GM23338 (cell line): Measurements from ENCODE around the gene TMEM44.

ENCODE experiments used
- CTCF ChIP-seq, 2 experiments: fragments of 200-600 bp in 1 of 2; sonication (generic) in 1 of 2; conservative IDR thresholded peaks; 2 replicates each; pipeline versions ENCODE4 v1.5.1 to v1.6.1; 2016 to 2017; ENCODE audit warnings: antibody characterized with exemption in 2 of 2, low read depth in 2 of 2, mild to moderate bottlenecking in 2 of 2, moderate library complexity in 1 of 2
- EZH2 ChIP-seq: fragments of 200-600 bp; sonication (generic); IDR thresholded peaks from one replicate; pipeline ENCODE4 v1.8.0; 2017; ENCODE audit warnings: antibody characterized with exemption, mild to moderate bottlenecking, low read depth; ENCODE audit not compliant: unreplicated experiment
- JUNB ChIP-seq: IDR thresholded peaks from one replicate; pipeline ENCODE4 v1.6.1; 2016; ENCODE audit warnings: antibody characterized with exemption; ENCODE audit not compliant: unreplicated experiment
- POLR2AphosphoS5 ChIP-seq: IDR thresholded peaks from 2 replicates; pipeline ENCODE4 v1.6.1; 2016; ENCODE audit warnings: antibody characterized with exemption, low read depth
- REST ChIP-seq: IDR thresholded peaks from one replicate; pipeline ENCODE4 v1.6.1; 2018; ENCODE audit warnings: antibody characterized with exemption; ENCODE audit not compliant: unreplicated experiment

GRCh38 chr3:194618858-194619608 lies 14.2 kb downstream of the TMEM44 start:
- TF ChIP-seq CTCF (conservative IDR thresholded peaks at IDR 0.05; ENCODE audit: low read depth in 2 of 2): no peak
- TF ChIP-seq REST: no peak
- no peak for TF ChIP-seq POLR2AphosphoS5
- no peak for TF ChIP-seq EZH2
- no peak for TF ChIP-seq JUNB
